ENCODE results near the gene RFTN1.

DNA sequence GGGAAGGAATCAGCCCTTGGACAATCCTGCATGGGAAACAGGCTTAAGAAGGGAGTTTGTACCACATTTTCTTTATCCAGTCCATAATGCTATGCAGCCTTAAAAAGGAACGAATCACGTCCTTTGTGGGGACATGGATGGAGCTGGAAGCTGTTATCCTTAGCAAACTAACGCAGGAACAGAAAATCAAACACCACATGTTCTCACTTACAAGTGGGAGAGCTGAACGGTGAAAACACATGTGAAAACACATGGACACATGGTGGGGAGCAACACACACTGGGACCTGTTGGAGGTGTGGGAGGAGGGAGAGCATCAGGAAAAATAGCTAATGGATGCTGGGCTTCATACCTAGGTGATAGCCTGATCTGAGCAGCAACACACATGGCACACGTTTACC, 178.2 kb downstream of the RFTN1 start:
- TF ChIP-seq CTBP1 (IDR thresholded peaks at IDR 0.05; ENCODE audit: borderline replicate concordance): no peak
- TF ChIP-seq, protein P1, sequence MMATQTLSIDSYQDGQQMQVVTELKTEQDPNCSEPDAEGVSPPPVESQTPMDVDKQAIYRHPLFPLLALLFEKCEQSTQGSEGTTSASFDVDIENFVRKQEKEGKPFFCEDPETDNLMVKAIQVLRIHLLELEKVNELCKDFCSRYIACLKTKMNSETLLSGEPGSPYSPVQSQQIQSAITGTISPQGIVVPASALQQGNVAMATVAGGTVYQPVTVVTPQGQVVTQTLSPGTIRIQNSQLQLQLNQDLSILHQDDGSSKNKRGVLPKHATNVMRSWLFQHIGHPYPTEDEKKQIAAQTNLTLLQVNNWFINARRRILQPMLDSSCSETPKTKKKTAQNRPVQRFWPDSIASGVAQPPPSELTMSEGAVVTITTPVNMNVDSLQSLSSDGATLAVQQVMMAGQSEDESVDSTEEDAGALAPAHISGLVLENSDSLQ (IDR thresholded peaks at IDR 0.05): no peak

All from HEK293T (cell line).